ENCODE measurements around the gene GPR132. TPM values are rescaled to one million over a fixed set of nuclear protein-coding genes. Genes with fewer than 3 reads are reported as not detected.
"Not testable (repeated sequence)": the region's sequence is repeated elsewhere in the genome, so short reads cannot be mapped to it uniquely, and the experiment has no call there.

The GPR132 gene
- total RNA-seq, 1 donor from 2014 or later = 2.2 TPM

GRCh38 chr14:105039458-105040205, 25.6 kb downstream of the GPR132 start:
- Mint-ChIP-seq H3K4me3 (ENCODE audit: unreplicated experiment) (no peak overlapping the region), H3K9me3 (ENCODE audit: unreplicated experiment) (no peaks in the 10 kb centered on the region), H3K27ac (ENCODE audit: unreplicated experiment) (no peak overlapping the region), H3K27me3 (ENCODE audit: low read depth, unreplicated experiment) (peaks cover 28% of the 10 kb centered on the region), H3K4me1 (ENCODE audit: low read depth, unreplicated experiment) (no peaks in the 10 kb centered on the region), H3K36me3 (ENCODE audit: low read depth, unreplicated experiment) (peaks cover 2% of the 10 kb centered on the region)
- Histone ChIP-seq H4K20me1 (ENCODE audit: insufficient read depth, low read length) (peaks cover 36% of the 10 kb centered on the region), H3K4me1 (ENCODE audit: insufficient read depth, low read length) (no peaks in the 10 kb centered on the region), H3K79me2 (ENCODE audit: insufficient read depth, low read length) (peaks cover 45% of the 10 kb centered on the region), H3K27ac (ENCODE audit: low read depth, low read length) (no peak overlapping the region), H3K9ac (ENCODE audit: low read length) (no peak overlapping the region), H3K4me3 (ENCODE audit: insufficient read depth, low read depth, low read length) (no peak overlapping the region), H3K27me3 (ENCODE audit: insufficient read depth, low read length) (no peaks in the 10 kb centered on the region), H3K9me3 (ENCODE audit: insufficient read depth, low read depth, low read length) (no peaks in the 10 kb centered on the region), H3K4me2 (ENCODE audit: low read length) (no peak overlapping the region), H3K36me3 (ENCODE audit: insufficient read depth, low read length) (no peaks in the 10 kb centered on the region), H2AFZ (ENCODE audit: low read depth, low read length) (no peak overlapping the region)
- TF ChIP-seq, protein P1, sequence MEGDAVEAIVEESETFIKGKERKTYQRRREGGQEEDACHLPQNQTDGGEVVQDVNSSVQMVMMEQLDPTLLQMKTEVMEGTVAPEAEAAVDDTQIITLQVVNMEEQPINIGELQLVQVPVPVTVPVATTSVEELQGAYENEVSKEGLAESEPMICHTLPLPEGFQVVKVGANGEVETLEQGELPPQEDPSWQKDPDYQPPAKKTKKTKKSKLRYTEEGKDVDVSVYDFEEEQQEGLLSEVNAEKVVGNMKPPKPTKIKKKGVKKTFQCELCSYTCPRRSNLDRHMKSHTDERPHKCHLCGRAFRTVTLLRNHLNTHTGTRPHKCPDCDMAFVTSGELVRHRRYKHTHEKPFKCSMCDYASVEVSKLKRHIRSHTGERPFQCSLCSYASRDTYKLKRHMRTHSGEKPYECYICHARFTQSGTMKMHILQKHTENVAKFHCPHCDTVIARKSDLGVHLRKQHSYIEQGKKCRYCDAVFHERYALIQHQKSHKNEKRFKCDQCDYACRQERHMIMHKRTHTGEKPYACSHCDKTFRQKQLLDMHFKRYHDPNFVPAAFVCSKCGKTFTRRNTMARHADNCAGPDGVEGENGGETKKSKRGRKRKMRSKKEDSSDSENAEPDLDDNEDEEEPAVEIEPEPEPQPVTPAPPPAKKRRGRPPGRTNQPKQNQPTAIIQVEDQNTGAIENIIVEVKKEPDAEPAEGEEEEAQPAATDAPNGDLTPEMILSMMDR (IDR thresholded peaks at IDR 0.05; ENCODE audit: insufficient read depth, low read depth, low read length) = no peak
- TF ChIP-seq EZH2 (IDR thresholded peaks at IDR 0.05; ENCODE audit: insufficient read depth, low read length) = no peak
- FAIRE-seq (no peak), DNase-seq (ENCODE audit: low read depth) (no peak)

DNA sequence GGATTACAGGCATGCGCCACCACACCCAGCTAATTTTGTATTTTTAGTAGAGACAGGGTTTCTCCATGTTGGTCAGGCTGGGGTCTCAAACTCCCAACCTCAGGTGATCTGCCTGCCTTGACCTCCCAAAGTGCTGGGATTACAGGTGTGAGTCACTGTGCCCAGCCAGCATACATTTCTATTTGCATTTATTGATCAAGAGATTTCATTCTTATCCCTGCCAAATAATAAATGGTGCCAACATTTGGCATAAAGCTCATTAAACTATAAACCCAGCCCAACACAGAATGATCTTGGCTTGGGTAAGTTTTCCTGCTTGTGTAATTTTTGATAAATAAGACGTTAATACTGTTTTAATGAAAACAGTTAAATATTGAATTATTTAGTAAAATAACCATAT, 29.6 kb downstream of the GPR132 start:
- H3K36me3 Mint-ChIP-seq (ENCODE audit: low read depth, unreplicated experiment); H3K36me3 ChIP-seq (ENCODE audit: insufficient read depth, low read length); DNase-seq (ENCODE audit: low read depth); H3K9ac ChIP-seq (ENCODE audit: low read length); H3K27me3 Mint-ChIP-seq (ENCODE audit: low read depth, unreplicated experiment); H2AFZ ChIP-seq (ENCODE audit: low read depth, low read length); H3K27me3 ChIP-seq (ENCODE audit: insufficient read depth, low read length); H3K9me3 ChIP-seq (ENCODE audit: insufficient read depth, low read depth, low read length); H3K4me3 Mint-ChIP-seq (ENCODE audit: unreplicated experiment); H3K27ac ChIP-seq (ENCODE audit: low read depth, low read length); H3K27ac Mint-ChIP-seq (ENCODE audit: unreplicated experiment); H3K4me3 ChIP-seq (ENCODE audit: insufficient read depth, low read depth, low read length); FAIRE-seq; H3K9me3 Mint-ChIP-seq (ENCODE audit: unreplicated experiment): not testable (repeated sequence)
- H4K20me1 ChIP-seq (ENCODE audit: insufficient read depth, low read length) = peaks cover 15% of the 10 kb centered on the region
- H3K4me1 Mint-ChIP-seq (ENCODE audit: low read depth, unreplicated experiment) = peaks cover 11% of the 10 kb centered on the region
- peak overlapping the region; percentile 97 for H3K4me2 ChIP-seq (ENCODE audit: low read length)
- peaks cover 43% of the 10 kb centered on the region for H3K79me2 ChIP-seq (ENCODE audit: insufficient read depth, low read length)
- H3K4me1 ChIP-seq (ENCODE audit: insufficient read depth, low read length) = peaks cover 12% of the 10 kb centered on the region

DNA sequence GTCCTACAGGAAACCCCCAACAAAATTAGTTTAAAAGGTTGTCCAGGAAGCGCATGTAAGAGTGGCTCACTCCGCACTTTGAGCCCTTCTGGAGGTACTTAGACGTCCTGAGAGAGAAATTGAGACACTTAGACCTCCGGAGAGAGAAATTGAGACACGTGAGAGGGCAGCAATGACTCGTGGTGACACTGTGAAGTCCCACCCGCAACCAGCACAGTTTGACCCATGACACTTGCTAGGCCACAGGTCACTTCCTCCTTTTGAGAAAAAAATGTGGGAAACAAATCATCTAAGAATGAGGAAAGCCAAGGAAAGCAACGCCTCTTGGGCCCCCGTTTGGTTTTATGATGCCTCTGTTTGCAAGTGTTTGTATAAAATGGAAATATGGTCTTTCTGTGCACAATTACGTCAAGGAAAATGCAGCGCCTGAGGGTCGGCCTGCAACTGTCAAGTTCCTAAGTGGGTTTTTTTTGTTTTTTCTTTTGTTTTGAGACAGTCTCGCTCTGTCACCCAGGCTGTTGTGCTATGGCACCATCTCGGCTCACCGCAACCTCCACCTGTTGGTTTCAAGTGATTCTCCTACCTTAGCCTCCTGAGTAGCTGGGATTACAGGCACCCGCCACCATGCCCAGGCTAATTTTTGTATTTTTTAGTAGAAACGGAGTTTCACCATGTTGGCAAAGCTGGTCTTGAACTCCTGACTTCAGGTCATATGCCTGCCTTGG, 30.8 kb downstream of the GPR132 start:
- H3K4me2 ChIP-seq (ENCODE audit: low read length) = peak overlapping the region; percentile 97
- FAIRE-seq = no peak
- H3K79me2 ChIP-seq (ENCODE audit: insufficient read depth, low read length) = peaks cover 36% of the 10 kb centered on the region
- H3K4me1 ChIP-seq (ENCODE audit: insufficient read depth, low read length) = peaks cover 12% of the 10 kb centered on the region
- H3K9ac ChIP-seq (ENCODE audit: low read length) = peak overlapping the region; percentile 86
- no peak for DNase-seq (ENCODE audit: low read depth)
- Mint-ChIP-seq H3K4me1 (ENCODE audit: low read depth, unreplicated experiment) (peaks cover 12% of the 10 kb centered on the region), H3K9me3 (ENCODE audit: unreplicated experiment) (peaks cover 5% of the 10 kb centered on the region), H3K4me3 (ENCODE audit: unreplicated experiment) (peak overlapping the region; percentile 62), H3K36me3 (ENCODE audit: low read depth, unreplicated experiment) (peaks cover 3% of the 10 kb centered on the region), H3K27ac (ENCODE audit: unreplicated experiment) (no peak overlapping the region), H3K27me3 (ENCODE audit: low read depth, unreplicated experiment) (peaks cover 2% of the 10 kb centered on the region)
- no peak for TF ChIP-seq EZH2 (IDR thresholded peaks at IDR 0.05; ENCODE audit: insufficient read depth, low read length)
- TF ChIP-seq, protein P1 (IDR thresholded peaks at IDR 0.05; ENCODE audit: insufficient read depth, low read depth, low read length) = no peak
- peak overlapping the region; percentile 69 for H3K4me3 ChIP-seq (ENCODE audit: insufficient read depth, low read depth, low read length)
- no peak overlapping the region for H2AFZ ChIP-seq (ENCODE audit: low read depth, low read length)
- no peaks in the 10 kb centered on the region for H3K36me3 ChIP-seq (ENCODE audit: insufficient read depth, low read length)
- no peaks in the 10 kb centered on the region for H3K27me3 ChIP-seq (ENCODE audit: insufficient read depth, low read length)
- no peaks in the 10 kb centered on the region for H3K9me3 ChIP-seq (ENCODE audit: insufficient read depth, low read depth, low read length)
- peaks cover 8% of the 10 kb centered on the region for H4K20me1 ChIP-seq (ENCODE audit: insufficient read depth, low read length)
- peak overlapping the region; percentile 82 for H3K27ac ChIP-seq (ENCODE audit: low read depth, low read length)

GRCh38 chr14:105033412-105033900, 31.8 kb downstream of the GPR132 start:
- Histone ChIP-seq H3K27ac (ENCODE audit: low read depth, low read length) (peak overlapping the region; percentile 82), H3K79me2 (ENCODE audit: insufficient read depth, low read length) (peaks cover 33% of the 10 kb centered on the region), H3K4me2 (ENCODE audit: low read length) (peak overlapping the region; percentile 97), H3K4me1 (ENCODE audit: insufficient read depth, low read length) (peaks cover 12% of the 10 kb centered on the region), H3K4me3 (ENCODE audit: insufficient read depth, low read depth, low read length) (peak overlapping the region; percentile 69), H2AFZ (ENCODE audit: low read depth, low read length) (peak overlapping the region; percentile 12), H3K9ac (ENCODE audit: low read length) (peak overlapping the region; percentile 86)
- H3K27me3 Mint-ChIP-seq (ENCODE audit: low read depth, unreplicated experiment); H3K36me3 Mint-ChIP-seq (ENCODE audit: low read depth, unreplicated experiment); H3K9me3 Mint-ChIP-seq (ENCODE audit: unreplicated experiment); DNase-seq (ENCODE audit: low read depth); H4K20me1 ChIP-seq (ENCODE audit: insufficient read depth, low read length); H3K27me3 ChIP-seq (ENCODE audit: insufficient read depth, low read length); H3K36me3 ChIP-seq (ENCODE audit: insufficient read depth, low read length); FAIRE-seq; H3K9me3 ChIP-seq (ENCODE audit: insufficient read depth, low read depth, low read length): not testable (repeated sequence)
- peak overlapping the region; percentile 89 for H3K4me3 Mint-ChIP-seq (ENCODE audit: unreplicated experiment)
- peak overlapping the region; percentile 83 for H3K27ac Mint-ChIP-seq (ENCODE audit: unreplicated experiment)
- peaks cover 12% of the 10 kb centered on the region for H3K4me1 Mint-ChIP-seq (ENCODE audit: low read depth, unreplicated experiment)
